GM18867 (cell line): ENCODE data around the gene LENG9.
A peak's percentile ranks its signal among the peaks of the same experiment; 100 is the strongest.
"Not testable (repeated sequence)": the region's sequence is repeated elsewhere in the genome, so short reads cannot be mapped to it uniquely, and the experiment has no call there.

Source experiments
- ATAC-seq: cut with Tn5 transposase; IDR thresholded peaks from one replicate; pipeline ENCODE4 v1.9.1; 2021; ENCODE audit warnings: mild to moderate bottlenecking, moderate library complexity; ENCODE audit not compliant: unreplicated experiment

Gene LENG9

GRCh38 chr19:54463531-54464043, at the start of gene LENG9:
Gene LENG9, minus strand, starts transcription at chr19:54463778. Its CDS starts 252 bp downstream, at chr19:54463526.
- ATAC-seq = peak; percentile 56

- ATAC-seq = not testable (repeated sequence)
Observed at GRCh38 chr19:54509200-54509940, 45.8 kb upstream of the LENG9 start.

GRCh38 chr19:54508487-54508886, 44.9 kb upstream of the LENG9 start:
- ATAC-seq = not testable (repeated sequence)

GRCh38 chr19:54507824-54508223, 44.2 kb upstream of the LENG9 start:
- ATAC-seq = no peak

GRCh38 chr19:54507038-54507717, 43.6 kb upstream of the LENG9 start:
- ATAC-seq = not testable (repeated sequence)

- ATAC-seq = no peak
Observed at GRCh38 chr19:54506079-54506478, 42.5 kb upstream of the LENG9 start.

GRCh38 chr19:54505542-54505941, 42.0 kb upstream of the LENG9 start:
- ATAC-seq = not testable (repeated sequence)

- ATAC-seq = no peak
Observed at GRCh38 chr19:54502518-54503048, 39.0 kb upstream of the LENG9 start, which contains the start of gene LAIR2. Gene LAIR2, plus strand, starts transcription at chr19:54502831. Its CDS starts 88 bp downstream, at chr19:54502919.

GRCh38 chr19:54498451-54498772, 34.8 kb upstream of the LENG9 start:
- not testable (repeated sequence) for ATAC-seq

- not testable (repeated sequence) for ATAC-seq
Observed at GRCh38 chr19:54497747-54498450, 34.3 kb upstream of the LENG9 start.

- ATAC-seq = not testable (repeated sequence)
Observed at GRCh38 chr19:54495284-54495683, 31.7 kb upstream of the LENG9 start.

- ATAC-seq = no peak
Observed at GRCh38 chr19:54493967-54494585, 30.5 kb upstream of the LENG9 start.

GRCh38 chr19:54493056-54493455, 29.5 kb upstream of the LENG9 start:
- not testable (repeated sequence) for ATAC-seq

- no peak for ATAC-seq
Observed at GRCh38 chr19:54492568-54492967, 29.0 kb upstream of the LENG9 start.

- no peak for ATAC-seq
Observed at GRCh38 chr19:54489766-54490165, 26.2 kb upstream of the LENG9 start.

- no peak for ATAC-seq
Observed at GRCh38 chr19:54489341-54489740, 25.8 kb upstream of the LENG9 start.

GRCh38 chr19:54485851-54486250, 22.3 kb upstream of the LENG9 start:
- ATAC-seq = no peak

GRCh38 chr19:54484451-54484850, 20.9 kb upstream of the LENG9 start:
- no peak for ATAC-seq

GRCh38 chr19:54482889-54483288, 19.3 kb upstream of the LENG9 start:
- ATAC-seq = no peak

GRCh38 chr19:54481326-54481930, 17.9 kb upstream of the LENG9 start:
- no peak for ATAC-seq
